ENCODE measurements around the gene MEA1.

DNA sequence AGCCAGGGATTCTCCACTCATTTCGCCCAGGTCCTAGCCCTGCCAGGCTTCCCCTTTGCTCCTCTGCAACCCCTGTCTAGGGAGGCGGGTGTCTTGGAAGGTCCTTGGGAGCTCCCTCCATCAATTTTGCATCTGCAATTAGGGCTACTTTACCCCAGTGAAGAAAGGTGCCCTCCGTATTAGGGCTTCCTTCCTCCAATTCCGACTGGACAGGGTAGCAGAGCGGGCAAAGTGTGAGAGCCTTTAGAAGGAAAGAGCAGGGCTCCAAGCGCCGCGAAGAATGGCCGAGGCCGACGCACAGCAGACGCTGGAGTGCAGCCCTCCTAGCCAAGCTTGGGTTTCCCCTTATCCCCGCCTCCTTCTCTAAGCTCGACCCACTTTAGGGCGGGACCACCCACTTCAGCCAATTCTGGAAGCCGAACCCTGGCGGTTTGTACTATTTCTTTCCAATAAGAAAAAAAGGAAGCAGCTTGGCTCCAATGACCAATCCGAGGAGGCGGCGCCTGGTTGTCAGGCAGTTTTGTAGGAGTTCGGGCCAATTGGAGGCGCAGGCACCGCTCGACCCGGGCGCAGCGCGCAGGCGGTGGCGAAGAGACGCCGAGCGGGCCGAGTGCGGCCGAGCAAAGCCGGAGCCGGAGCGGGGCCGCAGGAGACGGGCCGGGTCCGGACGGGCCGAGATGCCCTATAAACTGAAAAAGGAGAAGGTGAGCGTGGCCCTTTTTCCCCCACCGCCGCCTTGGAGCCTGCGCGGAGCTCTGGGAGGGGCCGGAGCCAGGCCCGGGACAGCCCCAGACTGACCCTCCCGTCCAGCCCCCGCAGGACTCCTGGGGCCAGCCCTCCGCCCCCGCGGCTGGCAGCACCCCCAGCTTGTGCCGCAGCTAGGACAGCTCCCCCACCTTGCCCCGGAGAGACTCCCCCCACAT is 29.5 kb downstream of the MEA1 start, which contains the start of gene PPP2R5D:
- TF ChIP-seq, protein P1, sequence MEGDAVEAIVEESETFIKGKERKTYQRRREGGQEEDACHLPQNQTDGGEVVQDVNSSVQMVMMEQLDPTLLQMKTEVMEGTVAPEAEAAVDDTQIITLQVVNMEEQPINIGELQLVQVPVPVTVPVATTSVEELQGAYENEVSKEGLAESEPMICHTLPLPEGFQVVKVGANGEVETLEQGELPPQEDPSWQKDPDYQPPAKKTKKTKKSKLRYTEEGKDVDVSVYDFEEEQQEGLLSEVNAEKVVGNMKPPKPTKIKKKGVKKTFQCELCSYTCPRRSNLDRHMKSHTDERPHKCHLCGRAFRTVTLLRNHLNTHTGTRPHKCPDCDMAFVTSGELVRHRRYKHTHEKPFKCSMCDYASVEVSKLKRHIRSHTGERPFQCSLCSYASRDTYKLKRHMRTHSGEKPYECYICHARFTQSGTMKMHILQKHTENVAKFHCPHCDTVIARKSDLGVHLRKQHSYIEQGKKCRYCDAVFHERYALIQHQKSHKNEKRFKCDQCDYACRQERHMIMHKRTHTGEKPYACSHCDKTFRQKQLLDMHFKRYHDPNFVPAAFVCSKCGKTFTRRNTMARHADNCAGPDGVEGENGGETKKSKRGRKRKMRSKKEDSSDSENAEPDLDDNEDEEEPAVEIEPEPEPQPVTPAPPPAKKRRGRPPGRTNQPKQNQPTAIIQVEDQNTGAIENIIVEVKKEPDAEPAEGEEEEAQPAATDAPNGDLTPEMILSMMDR (conservative IDR thresholded peaks at IDR 0.05) = no peak
- TF ChIP-seq EZH2 (IDR thresholded peaks at IDR 0.05; ENCODE audit: low read depth) = no peak

Measured in PC-9 (cell line).